HG03280 (cell line): ENCODE data around the gene TMEM63A.
"Not testable (repeated sequence)": the region's sequence is repeated elsewhere in the genome, so short reads cannot be mapped to it uniquely, and the experiment has no call there.

Experiments used
- ATAC-seq: cut with Tn5 transposase; IDR thresholded peaks from one replicate; pipeline ENCODE4 v1.9.1; 2021; ENCODE audit warnings: mild to moderate bottlenecking, moderate library complexity; ENCODE audit not compliant: unreplicated experiment

TMEM63A gene

GRCh38 chr1:225806736-225807135 lies 75.4 kb downstream of the TMEM63A start:
- ATAC-seq: not testable (repeated sequence)

GRCh38 chr1:225806249-225806648 lies 75.9 kb downstream of the TMEM63A start:
- no peak for ATAC-seq

- ATAC-seq: not testable (repeated sequence)
Measured at GRCh38 chr1:225801146-225801545, 81.0 kb downstream of the TMEM63A start.

GRCh38 chr1:225796097-225796496 lies 86.1 kb downstream of the TMEM63A start:
- ATAC-seq: not testable (repeated sequence)
